ENCODE measurements around the gene EIF2B2.

DNA sequence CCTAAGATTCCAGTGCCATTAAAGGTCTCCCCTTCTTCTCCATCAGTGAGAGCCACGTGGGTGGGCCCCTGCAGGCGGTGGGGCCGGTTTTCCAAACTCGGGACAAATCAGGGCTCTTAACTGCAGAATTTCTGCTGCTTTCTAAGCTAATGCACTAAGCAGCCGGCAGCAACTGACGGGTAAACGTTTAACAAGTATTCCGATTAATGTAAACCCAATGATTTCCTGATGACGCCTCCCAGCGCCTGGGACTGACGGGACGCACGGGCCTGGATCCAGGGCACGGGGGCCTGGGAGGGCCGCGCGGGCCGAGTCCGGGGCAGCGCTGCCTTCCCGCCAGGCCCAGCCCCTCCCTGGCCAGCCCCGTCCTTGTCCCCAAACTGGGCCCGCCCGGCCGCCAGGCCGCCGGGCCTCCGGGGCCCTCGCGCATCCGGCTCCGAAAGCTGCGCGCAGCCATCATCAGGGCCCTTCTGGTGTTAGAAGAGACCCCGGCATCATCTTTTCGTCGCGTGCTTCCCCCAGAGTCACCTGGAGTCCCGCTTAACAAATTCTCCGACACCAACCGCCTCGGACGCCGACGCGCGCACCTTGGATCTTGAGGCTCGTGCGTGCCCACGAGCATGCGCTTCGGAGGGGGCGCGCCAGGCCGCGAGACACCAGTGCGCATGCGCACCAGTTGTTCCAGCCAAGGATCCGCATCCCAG is 48.3 kb downstream of the EIF2B2 start, which contains the start of gene MLH3:
- TF ChIP-seq, protein P1, sequence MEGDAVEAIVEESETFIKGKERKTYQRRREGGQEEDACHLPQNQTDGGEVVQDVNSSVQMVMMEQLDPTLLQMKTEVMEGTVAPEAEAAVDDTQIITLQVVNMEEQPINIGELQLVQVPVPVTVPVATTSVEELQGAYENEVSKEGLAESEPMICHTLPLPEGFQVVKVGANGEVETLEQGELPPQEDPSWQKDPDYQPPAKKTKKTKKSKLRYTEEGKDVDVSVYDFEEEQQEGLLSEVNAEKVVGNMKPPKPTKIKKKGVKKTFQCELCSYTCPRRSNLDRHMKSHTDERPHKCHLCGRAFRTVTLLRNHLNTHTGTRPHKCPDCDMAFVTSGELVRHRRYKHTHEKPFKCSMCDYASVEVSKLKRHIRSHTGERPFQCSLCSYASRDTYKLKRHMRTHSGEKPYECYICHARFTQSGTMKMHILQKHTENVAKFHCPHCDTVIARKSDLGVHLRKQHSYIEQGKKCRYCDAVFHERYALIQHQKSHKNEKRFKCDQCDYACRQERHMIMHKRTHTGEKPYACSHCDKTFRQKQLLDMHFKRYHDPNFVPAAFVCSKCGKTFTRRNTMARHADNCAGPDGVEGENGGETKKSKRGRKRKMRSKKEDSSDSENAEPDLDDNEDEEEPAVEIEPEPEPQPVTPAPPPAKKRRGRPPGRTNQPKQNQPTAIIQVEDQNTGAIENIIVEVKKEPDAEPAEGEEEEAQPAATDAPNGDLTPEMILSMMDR (IDR thresholded peaks at IDR 0.05), result no peak
- peak; percentile 33 to 64 for TF ChIP-seq POLR2A (IDR thresholded peaks at IDR 0.05)

Data from adrenal gland (tissue), 5 donors.